ENCODE data around the gene TCF19.

DNA sequence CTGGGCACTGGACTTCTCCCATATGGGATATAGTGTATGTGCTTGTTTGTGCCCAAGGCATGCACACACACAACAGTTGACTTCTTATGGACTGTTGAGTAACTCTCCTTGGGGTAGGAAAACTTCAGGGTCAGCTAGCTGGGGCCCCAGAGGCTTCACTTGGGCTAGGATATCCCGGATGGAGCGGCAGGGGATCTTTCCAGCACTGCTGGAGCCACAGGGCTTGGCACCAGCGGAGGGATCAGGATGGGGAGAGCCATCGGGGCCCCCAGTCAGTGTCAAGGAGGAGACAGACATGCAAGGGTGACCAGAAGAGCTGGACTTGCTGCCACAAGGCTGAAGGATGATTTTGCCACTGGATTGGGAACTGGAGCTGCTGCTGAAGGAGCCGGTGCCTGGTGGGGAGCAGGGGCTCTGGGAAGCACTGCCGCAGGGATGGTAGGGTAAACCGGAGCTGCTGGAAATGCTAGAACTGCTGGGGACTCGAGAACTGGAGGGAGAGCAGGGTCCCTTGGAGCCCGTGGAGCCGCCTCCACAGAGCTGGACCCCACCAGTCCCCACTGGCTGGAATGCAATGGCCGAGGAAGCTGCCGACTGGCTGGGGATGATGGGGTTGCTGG is 42.3 kb upstream of the TCF19 start:
- TF ChIP-seq, protein P1, sequence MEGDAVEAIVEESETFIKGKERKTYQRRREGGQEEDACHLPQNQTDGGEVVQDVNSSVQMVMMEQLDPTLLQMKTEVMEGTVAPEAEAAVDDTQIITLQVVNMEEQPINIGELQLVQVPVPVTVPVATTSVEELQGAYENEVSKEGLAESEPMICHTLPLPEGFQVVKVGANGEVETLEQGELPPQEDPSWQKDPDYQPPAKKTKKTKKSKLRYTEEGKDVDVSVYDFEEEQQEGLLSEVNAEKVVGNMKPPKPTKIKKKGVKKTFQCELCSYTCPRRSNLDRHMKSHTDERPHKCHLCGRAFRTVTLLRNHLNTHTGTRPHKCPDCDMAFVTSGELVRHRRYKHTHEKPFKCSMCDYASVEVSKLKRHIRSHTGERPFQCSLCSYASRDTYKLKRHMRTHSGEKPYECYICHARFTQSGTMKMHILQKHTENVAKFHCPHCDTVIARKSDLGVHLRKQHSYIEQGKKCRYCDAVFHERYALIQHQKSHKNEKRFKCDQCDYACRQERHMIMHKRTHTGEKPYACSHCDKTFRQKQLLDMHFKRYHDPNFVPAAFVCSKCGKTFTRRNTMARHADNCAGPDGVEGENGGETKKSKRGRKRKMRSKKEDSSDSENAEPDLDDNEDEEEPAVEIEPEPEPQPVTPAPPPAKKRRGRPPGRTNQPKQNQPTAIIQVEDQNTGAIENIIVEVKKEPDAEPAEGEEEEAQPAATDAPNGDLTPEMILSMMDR (conservative IDR thresholded peaks at IDR 0.05; ENCODE audit: low read depth, low read length): no peak
- no peak for TF ChIP-seq EZH2 (IDR thresholded peaks at IDR 0.05; ENCODE audit: borderline replicate concordance, low read depth, low read length, poor library complexity, severe bottlenecking)

Data from A673 (cell line).